GM23338 (cell line): Measurements from ENCODE around the gene BCAS3. TPM values are rescaled to one million over a fixed set of nuclear protein-coding genes. Genes with fewer than 3 reads are reported as not detected.
A peak's percentile ranks its signal among the peaks of the same experiment; 100 is the strongest.

Experiments used
- ATAC-seq: fragments of 200-7000 bp; cut with Tn5 transposase; 3 replicates; pipeline ENCODE4 v1.9.1; 2020
- DNase-seq: peaks from one replicate; pipeline ENCODE4 v3.0.0-alpha.2; 2015; ENCODE audit warnings: low spot score
- H2AFZ ChIP-seq: fragments of 200-600 bp; sonication (generic); 2 replicates; pipeline ENCODE4 v1.8.0; 2016; ENCODE audit warnings: antibody characterized with exemption, mild to moderate bottlenecking, moderate library complexity
- H3F3A ChIP-seq: fragments of 200-600 bp; sonication (generic); replicated peaks from 2 replicates; pipeline ENCODE4 v1.8.0; 2017; ENCODE audit warnings: antibody characterized with exemption, mixed run types, low read depth
- H3K27ac ChIP-seq: fragments of 200-600 bp; sonication (generic); 2 replicates; pipeline ENCODE4 v1.6.1; 2016; ENCODE audit warnings: low read depth
- H3K27me3 ChIP-seq: fragments of 200-600 bp; sonication (generic); 2 replicates; pipeline ENCODE4 v1.8.0; 2016; ENCODE audit warnings: mild to moderate bottlenecking, mixed run types, moderate library complexity; ENCODE audit not compliant: insufficient read depth
- H3K36me3 ChIP-seq: fragments of 200-600 bp; sonication (generic); 2 replicates; pipeline ENCODE4 v1.8.0; 2016; ENCODE audit warnings: mild to moderate bottlenecking; ENCODE audit not compliant: insufficient read depth
- H3K4me1 ChIP-seq: fragments of 200-600 bp; sonication (generic); 2 replicates; pipeline ENCODE4 v1.8.0; 2016; ENCODE audit warnings: mild to moderate bottlenecking, moderate library complexity; ENCODE audit not compliant: insufficient read depth
- H3K4me2 ChIP-seq: fragments of 200-600 bp; sonication (generic); 2 replicates; pipeline ENCODE4 v1.7.1; 2017; ENCODE audit warnings: mixed run types
- H3K4me3 ChIP-seq: fragments of 200-600 bp; sonication (generic); 2 replicates; pipeline ENCODE4 v1.6.1; 2016; ENCODE audit warnings: mixed run types
- H3K79me2 ChIP-seq: fragments of 200-600 bp; sonication (generic); replicated peaks from 2 replicates; pipeline ENCODE4 v1.8.0; 2017; ENCODE audit warnings: mild to moderate bottlenecking; ENCODE audit not compliant: insufficient read depth
- H3K9me2 ChIP-seq: fragments of 200-600 bp; sonication (generic); 2 replicates; pipeline ENCODE4 v1.8.0; 2017; ENCODE audit not compliant: insufficient read depth
- H4K20me1 ChIP-seq: fragments of 200-600 bp; sonication (generic); replicated peaks from 2 replicates; pipeline ENCODE4 v1.8.0; 2017; ENCODE audit warnings: mild to moderate bottlenecking; ENCODE audit not compliant: insufficient read depth
- H3K27ac Mint-ChIP-seq: 2 replicates; pipeline ENCODE4 v1.8.0; 2020; ENCODE audit warnings: inconsistent platforms, mild to moderate bottlenecking, moderate library complexity, mixed read lengths
- H3K27me3 Mint-ChIP-seq: 3 replicates; pipeline ENCODE4 v1.8.0; 2022; ENCODE audit warnings: low read depth, mild to moderate bottlenecking, moderate library complexity, mixed read lengths, inconsistent platforms; ENCODE audit not compliant: insufficient read depth, poor library complexity
- H3K36me3 Mint-ChIP-seq: 3 replicates; pipeline ENCODE4 v1.8.0; 2021; ENCODE audit warnings: low read depth, mild to moderate bottlenecking, inconsistent platforms, moderate library complexity, mixed read lengths
- H3K4me1 Mint-ChIP-seq: 3 replicates; pipeline ENCODE4 v1.8.0; 2020; ENCODE audit warnings: mild to moderate bottlenecking, inconsistent platforms, mixed read lengths
- H3K4me3 Mint-ChIP-seq: 3 replicates; pipeline ENCODE4 v1.8.0; 2021; ENCODE audit warnings: moderate library complexity, mild to moderate bottlenecking, inconsistent platforms, mixed read lengths
- H3K9me3 Mint-ChIP-seq: 3 replicates; pipeline ENCODE4 v1.8.0; 2020; ENCODE audit warnings: moderate library complexity, mild to moderate bottlenecking, inconsistent platforms, mixed read lengths
- CREB1 ChIP-seq: fragments of 250-450 bp; sonication (Bioruptor Pico); IDR thresholded peaks from 2 replicates; pipeline ENCODE4 v1.5.0; 2020; ENCODE audit warnings: low read depth, mild to moderate bottlenecking, moderate library complexity
- EZH2 ChIP-seq: fragments of 200-600 bp; sonication (generic); IDR thresholded peaks from one replicate; pipeline ENCODE4 v1.8.0; 2017; ENCODE audit warnings: antibody characterized with exemption, mild to moderate bottlenecking, low read depth; ENCODE audit not compliant: unreplicated experiment
- EZH2phosphoT487 ChIP-seq: fragments of 200-600 bp; sonication (generic); IDR thresholded peaks from one replicate; pipeline ENCODE4 v1.8.1; 2018; ENCODE audit warnings: antibody characterized with exemption; ENCODE audit not compliant: unreplicated experiment
- JUNB ChIP-seq: IDR thresholded peaks from one replicate; pipeline ENCODE4 v1.6.1; 2016; ENCODE audit warnings: antibody characterized with exemption; ENCODE audit not compliant: unreplicated experiment
- NANOG ChIP-seq: IDR thresholded peaks from 2 replicates; pipeline ENCODE4 v1.6.1; 2016; ENCODE audit warnings: antibody characterized with exemption, borderline replicate concordance
- POLR2AphosphoS5 ChIP-seq: IDR thresholded peaks from 2 replicates; pipeline ENCODE4 v1.6.1; 2016; ENCODE audit warnings: antibody characterized with exemption, low read depth
- REST ChIP-seq: IDR thresholded peaks from one replicate; pipeline ENCODE4 v1.6.1; 2018; ENCODE audit warnings: antibody characterized with exemption; ENCODE audit not compliant: unreplicated experiment
- STAT1 ChIP-seq: IDR thresholded peaks from one replicate; pipeline ENCODE4 v1.6.1; 2016; ENCODE audit warnings: antibody characterized with exemption; ENCODE audit not compliant: unreplicated experiment
- ZNF114 ChIP-seq: fragments of 250-450 bp; sonication (Bioruptor Pico); IDR thresholded peaks from 2 replicates; pipeline ENCODE4 v1.5.0; 2020; ENCODE audit warnings: mild to moderate bottlenecking, moderate library complexity
- ZNF331 ChIP-seq: fragments of 250-450 bp; sonication (Bioruptor Pico); IDR thresholded peaks from 2 replicates; pipeline ENCODE4 v1.5.0; 2020; ENCODE audit warnings: low read depth, mild to moderate bottlenecking, moderate library complexity
- ZNF462 ChIP-seq: fragments of 250-450 bp; sonication (Bioruptor Pico); IDR thresholded peaks from 2 replicates; pipeline ENCODE4 v1.5.0; 2020; ENCODE audit warnings: mild to moderate bottlenecking, moderate library complexity
- polyA plus RNA-seq: library from polyadenylated mRNA; unstranded; fragments of >200 nt; fragmentation: Nextera tagmentation; extraction: Ambion mirVana; gene quantifications from 2 replicates; pipeline ENCODE4 v1.2.1, GENCODE V29; 2016
- total RNA-seq: library from RNA; depleted of rRNA; stranded (reverse); fragments of >200 nt; shearing (Covaris generic); gene quantifications from 2 replicates; pipeline ENCODE4 v1.2.3, GENCODE V29; 2014
- TF ChIP-seq, protein P1 (sequence below), 2 experiments: fragments of 200-600 bp in 1 of 2; sonication (generic) in 1 of 2; conservative IDR thresholded peaks; 2 replicates each; pipeline versions ENCODE4 v1.5.1 to v1.6.1; 2016 to 2017; ENCODE audit warnings: antibody characterized with exemption in 2 of 2, low read depth in 2 of 2, mild to moderate bottlenecking in 2 of 2, moderate library complexity in 1 of 2
- TF ChIP-seq, protein P2 (sequence below): IDR thresholded peaks from 2 replicates; pipeline ENCODE4 v1.6.1; 2016; ENCODE audit warnings: antibody characterized with exemption

BCAS3 gene
- total and polyA plus RNA-seq, 2 experiments from 2014 or later = 8.2 to 28.0 TPM

- H3K9me2 ChIP-seq = no peaks in the 10 kb centered on the region
- H3K27me3 ChIP-seq = no peaks in the 10 kb centered on the region
- H3K4me1 ChIP-seq = no peaks in the 10 kb centered on the region
- Mint-ChIP-seq H3K27ac (no peak overlapping the region), H3K9me3 (no peaks in the 10 kb centered on the region; the same call in 2 of the 3 replicates), H3K4me1 (peaks cover 10% of the 10 kb centered on the region; the same call in 2 of the 3 replicates), H3K36me3 (no peaks in the 10 kb centered on the region), H3K4me3 (no peak overlapping the region), H3K27me3 (no peaks in the 10 kb centered on the region)
- TF ChIP-seq NANOG (no peak), ZNF331 (CRISPR knock-in tag) (no peak), REST (no peak), POLR2AphosphoS5 (no peak), EZH2phosphoT487 (no peak), EZH2 (no peak), ZNF462 (CRISPR knock-in tag) (no peak), CREB1 (CRISPR knock-in tag) (no peak), JUNB (no peak), STAT1 (no peak), ZNF114 (CRISPR knock-in tag) (no peak)
- TF ChIP-seq, protein P1, sequence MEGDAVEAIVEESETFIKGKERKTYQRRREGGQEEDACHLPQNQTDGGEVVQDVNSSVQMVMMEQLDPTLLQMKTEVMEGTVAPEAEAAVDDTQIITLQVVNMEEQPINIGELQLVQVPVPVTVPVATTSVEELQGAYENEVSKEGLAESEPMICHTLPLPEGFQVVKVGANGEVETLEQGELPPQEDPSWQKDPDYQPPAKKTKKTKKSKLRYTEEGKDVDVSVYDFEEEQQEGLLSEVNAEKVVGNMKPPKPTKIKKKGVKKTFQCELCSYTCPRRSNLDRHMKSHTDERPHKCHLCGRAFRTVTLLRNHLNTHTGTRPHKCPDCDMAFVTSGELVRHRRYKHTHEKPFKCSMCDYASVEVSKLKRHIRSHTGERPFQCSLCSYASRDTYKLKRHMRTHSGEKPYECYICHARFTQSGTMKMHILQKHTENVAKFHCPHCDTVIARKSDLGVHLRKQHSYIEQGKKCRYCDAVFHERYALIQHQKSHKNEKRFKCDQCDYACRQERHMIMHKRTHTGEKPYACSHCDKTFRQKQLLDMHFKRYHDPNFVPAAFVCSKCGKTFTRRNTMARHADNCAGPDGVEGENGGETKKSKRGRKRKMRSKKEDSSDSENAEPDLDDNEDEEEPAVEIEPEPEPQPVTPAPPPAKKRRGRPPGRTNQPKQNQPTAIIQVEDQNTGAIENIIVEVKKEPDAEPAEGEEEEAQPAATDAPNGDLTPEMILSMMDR (conservative IDR thresholded peaks at IDR 0.05; ENCODE audit: low read depth in 2 of 2) = no peak
- TF ChIP-seq, protein P2, sequence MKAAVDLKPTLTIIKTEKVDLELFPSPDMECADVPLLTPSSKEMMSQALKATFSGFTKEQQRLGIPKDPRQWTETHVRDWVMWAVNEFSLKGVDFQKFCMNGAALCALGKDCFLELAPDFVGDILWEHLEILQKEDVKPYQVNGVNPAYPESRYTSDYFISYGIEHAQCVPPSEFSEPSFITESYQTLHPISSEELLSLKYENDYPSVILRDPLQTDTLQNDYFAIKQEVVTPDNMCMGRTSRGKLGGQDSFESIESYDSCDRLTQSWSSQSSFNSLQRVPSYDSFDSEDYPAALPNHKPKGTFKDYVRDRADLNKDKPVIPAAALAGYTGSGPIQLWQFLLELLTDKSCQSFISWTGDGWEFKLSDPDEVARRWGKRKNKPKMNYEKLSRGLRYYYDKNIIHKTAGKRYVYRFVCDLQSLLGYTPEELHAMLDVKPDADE = no peak
- H3K79me2 ChIP-seq = no peaks in the 10 kb centered on the region
- H3F3A ChIP-seq = no peaks in the 10 kb centered on the region
- peak overlapping the region; percentile 76; the same call in 1 of the 2 replicates for H2AFZ ChIP-seq
- no peaks in the 10 kb centered on the region for H3K36me3 ChIP-seq
- H3K4me2 ChIP-seq = no peak overlapping the region
- no peak overlapping the region for H3K27ac ChIP-seq
- H3K4me3 ChIP-seq = no peak overlapping the region
- DNase-seq (peak; percentile 14), ATAC-seq (peak; percentile 57)
- no peaks in the 10 kb centered on the region for H4K20me1 ChIP-seq
Measured at GRCh38 chr17:60819447-60820130, 141.9 kb downstream of the BCAS3 start.
